HG03460 (cell line): Measurements from ENCODE around the gene C20orf204.
"Not testable (repeated sequence)": the region's sequence is repeated elsewhere in the genome, so short reads cannot be mapped to it uniquely, and the experiment has no call there.

Experiments used
- ATAC-seq: cut with Tn5 transposase; IDR thresholded peaks from one replicate; pipeline ENCODE4 v1.9.1; 2021; ENCODE audit not compliant: unreplicated experiment

C20orf204 gene, protein sequence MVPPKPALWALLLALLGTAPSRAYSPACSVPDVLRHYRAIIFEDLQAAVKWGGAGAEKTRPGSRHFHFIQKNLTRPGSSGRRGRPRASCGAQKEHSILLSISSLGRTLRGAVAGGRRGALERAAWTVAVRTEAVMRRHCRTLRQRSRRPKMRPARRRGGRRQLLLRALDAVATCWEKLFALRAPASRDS

DNA sequence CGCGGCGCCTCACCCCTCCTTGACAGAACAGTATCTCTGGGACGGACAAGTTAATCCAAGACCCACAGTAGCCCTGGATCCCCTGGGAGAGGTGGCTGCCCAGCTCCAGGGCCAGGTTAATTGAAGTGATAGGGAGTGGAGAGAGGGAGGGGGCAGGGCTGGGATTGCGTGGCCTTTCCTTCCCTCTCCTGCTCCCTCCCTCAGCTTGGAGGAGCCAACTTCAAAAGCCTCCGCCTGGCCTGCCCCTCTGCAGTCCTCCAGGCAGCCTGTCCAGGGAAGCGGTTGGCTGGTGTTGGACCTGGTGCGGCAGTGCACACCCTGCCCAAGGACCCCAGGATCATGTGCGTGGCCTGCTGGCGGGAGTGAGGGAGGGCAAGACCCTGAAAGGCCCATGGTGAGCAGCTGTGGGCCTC is at the start of gene C20orf204:
Gene C20orf204 (plus strand): TSS at position 250 of the 413 bp plus-strand sequence. CDS start 142 bp downstream, at position 392.
- no peak for ATAC-seq

DNA sequence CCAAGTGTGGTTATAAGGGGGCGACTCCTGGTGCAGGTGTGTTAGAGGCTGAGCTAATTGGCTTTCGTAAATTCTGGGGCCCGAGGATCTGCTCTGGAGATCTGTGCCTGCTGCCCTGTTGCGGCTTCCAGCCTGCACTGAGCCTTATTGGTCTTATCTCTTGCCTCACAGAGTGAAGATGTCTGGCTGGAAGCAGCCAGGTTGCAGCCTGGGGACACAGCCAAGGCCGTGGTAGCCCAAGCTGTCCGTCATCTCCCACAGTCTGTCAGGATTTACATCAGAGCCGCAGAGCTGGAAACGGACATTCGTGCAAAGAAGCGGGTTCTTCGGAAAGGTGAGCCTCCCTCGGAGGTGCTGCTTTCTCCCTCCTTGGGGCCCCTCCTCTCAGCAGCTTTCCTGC is 35.1 kb upstream of the C20orf204 start:
- ATAC-seq, result no peak

DNA sequence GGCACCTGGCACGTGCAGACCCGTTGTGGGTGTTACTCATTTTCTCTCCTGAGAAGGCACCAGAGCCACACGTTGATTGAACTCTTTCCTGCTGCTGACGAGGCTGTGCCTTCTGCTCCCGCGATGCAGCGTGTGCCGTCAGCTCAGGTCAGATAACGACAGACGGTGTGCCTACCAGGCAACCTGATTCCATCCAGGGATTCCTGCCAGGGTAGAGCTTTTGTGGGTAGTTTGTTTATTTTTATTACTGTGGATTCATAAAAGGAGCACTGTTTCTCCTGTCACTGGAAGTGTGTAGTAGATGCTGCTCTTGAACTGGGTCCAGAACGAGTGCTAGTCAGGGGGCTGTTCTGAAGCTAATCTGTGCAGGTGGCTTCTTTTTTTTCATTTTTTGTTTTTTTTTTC is 34.4 kb upstream of the C20orf204 start:
- no peak for ATAC-seq

DNA sequence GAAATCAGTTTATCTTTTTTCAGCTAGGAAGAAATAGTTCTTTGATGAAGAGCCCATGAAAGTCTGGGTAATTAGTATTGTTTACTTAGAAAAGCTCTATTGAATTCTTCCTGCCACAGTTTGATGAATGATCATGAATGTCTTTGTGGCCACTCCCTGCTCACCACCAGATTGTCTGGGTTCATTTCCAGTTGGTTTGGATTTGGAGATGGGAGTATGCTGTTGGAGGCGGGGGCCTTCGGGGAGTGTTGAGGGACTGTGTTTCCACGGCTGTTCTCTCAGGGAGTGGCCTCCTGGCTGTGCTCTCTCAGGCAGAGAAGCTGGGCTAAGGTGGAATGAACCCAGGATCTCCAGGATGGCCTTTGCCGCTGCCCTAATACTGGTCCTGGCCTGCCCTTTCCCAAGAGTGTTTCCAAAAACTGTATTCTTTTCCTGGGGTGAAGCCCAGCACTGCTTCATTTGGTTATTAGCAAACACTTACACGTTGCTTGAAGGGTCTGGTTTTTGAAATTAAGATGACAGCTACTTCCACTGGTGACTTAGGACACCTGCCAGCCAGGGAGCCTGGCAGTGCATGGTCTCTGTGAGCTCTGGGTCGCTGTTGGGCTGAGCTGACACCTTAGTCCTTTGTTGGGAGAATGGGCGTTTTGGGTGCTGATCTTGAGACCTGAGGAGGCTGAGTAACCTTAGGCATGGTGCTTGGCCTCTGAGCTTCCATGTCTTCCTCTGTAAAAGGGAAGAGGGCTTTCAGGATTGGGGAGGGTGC is 31.8 kb upstream of the C20orf204 start:
- ATAC-seq, result no peak

DNA sequence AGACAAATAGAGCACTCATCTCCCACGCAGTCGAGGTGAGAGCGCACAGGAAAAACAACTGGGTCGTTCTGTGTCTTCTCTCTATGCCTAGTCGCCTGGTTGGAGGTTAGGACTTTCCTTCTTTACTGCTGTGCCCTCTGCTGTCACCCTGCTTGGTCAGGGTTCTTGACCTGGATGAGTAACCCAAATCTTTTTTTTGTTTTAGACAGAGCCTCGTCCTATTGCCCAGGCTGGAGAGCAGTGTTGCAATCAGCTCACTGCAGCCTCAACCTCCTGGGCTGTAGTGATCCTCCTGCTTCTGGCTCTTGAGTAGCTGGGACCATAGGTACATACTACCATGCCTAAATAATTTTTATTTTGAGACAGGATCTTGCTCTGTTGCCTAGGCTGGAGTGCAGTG is 30.6 kb upstream of the C20orf204 start:
- no peak for ATAC-seq

DNA sequence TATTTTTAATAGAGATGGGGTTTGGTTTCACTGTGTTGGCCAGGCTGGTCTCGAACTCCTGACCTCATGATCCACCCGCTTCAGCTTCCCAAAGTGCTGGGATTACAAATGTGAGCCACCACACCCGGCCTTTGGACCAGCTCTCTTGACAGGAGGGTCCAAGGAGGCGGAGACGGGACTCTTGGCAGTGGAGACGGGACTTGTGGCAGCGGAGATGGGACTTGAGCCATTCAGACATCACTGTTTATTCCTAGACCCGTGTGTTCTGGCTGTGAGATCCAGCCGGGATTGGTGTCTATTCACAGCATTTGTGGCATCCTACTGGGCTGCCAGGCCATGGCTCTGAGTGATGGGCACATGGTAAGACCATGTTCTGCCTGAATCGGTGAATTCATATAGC is 29.5 kb upstream of the C20orf204 start:
- ATAC-seq, result no peak

DNA sequence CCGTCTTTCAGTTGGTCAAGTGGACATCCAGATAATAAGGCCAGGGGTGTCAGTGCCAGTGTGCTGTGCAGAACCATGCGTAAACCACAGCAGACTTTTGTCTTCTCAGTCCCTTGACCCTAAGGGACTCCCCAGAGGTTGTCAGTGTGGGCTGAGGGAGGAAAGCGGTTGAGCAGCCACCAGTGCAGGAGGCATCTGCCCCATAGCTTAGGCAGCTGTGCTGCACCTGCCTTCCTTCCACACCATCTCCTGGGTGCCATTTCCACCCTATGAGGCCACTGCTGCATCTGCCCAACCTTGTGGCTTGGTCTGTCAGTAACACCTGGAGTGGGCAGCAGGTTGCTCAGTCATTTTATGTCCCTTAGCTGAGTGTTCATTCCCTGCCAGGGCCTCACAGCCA is 29.1 kb upstream of the C20orf204 start:
- no peak for ATAC-seq

DNA sequence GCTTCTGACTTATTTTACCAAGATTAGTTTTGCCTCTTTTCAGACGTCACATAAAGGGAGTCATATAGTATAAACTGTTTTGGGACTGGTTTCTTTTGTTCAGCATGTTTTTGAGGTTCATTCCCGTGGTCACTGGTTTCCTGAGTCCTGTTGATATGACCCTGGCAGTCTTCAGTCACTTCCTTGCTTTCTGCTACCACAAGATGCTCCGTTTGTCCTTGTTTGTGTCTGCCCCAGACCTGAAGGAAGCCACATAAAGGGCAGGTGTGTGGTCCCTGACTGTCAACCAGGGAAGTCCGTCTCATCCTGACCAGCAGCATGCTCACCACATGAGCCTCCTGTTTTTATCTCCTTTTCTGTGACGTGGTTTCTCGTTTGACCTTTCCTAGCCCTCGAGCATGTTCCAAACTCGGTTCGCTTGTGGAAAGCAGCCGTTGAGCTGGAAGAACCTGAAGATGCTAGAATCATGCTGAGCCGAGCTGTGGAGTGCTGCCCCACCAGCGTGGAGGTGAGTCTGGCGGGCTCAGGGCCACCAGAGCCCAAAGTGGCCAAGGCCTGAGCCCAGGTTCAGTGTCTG is 26.1 kb upstream of the C20orf204 start:
- no peak for ATAC-seq

DNA sequence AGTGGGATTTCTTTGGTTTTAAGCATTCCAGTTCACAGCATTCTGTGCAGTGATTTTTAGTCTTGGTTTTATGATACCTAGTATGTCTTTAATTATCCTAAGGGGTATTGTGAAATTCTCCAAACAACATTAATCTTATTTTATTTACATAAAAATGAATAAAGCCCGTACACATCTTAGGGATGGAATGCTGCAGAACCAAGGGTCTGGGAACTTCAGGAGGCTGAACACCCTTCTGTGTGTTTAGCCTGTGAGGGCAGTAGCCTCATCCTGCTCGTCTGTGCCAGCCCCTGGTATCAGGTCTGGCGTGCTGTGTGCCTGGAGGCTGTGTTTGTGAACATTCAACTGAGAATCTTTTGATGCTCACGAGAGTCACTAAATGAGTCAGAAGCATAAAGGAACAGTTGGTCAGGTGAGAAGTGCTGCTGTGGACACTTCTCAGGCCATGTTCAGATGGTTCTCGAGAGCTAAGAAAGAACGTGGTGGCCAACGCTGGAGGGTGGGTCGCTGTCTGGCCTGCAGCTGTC is 25.2 kb upstream of the C20orf204 start:
- no peak for ATAC-seq

DNA sequence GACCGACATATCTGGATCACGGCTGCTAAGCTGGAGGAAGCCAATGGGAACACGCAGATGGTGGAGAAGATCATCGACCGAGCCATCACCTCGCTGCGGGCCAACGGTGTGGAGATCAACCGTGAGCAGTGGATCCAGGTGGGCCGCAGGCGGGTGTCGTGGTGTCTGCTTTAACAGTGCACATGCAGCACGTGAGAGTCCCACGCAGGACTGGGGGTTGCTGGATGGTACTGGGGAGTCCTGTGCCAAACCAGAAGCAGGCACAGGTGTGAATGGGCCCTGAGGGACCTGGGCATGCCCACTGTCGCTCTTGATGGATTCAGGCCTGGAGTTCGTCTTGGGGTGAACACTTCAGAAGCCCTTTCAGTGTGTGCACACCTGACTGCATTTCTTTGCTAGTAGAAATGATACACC is 24.6 kb upstream of the C20orf204 start:
- ATAC-seq, result no peak

DNA sequence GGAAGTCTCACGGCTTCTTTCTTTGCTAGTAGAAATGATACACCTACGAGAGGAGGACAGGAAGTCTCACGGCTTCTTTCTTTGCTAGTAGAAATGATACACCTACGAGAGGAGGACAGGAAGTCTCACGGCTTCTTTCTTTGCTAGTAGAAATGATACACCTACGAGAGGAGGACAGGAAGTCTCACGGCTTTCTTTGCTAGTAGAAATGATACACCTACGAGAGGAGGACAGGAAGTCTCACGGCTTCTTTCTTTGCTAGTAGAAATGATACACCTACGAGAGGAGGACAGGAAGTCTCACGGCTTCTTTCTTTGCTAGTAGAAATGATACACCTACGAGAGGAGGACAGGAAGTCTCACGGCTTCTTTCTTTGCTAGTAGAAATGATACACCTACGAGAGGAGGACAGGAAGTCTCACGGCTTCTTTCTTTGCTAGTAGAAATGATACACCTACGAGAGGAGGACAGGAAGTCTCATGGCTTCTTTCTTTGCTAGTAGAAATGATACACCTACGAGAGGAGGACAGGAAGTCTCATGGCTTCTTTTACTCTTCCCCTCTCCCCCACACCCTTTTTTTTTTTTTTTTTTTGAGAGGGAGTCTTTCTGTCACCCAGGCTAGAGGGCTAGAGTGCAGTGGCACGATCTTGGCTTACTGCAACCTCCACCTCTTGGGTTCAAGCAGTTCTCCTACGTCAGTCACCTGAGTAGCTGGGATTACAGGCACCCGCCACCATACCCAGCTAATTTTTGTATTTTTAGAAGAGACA is 23.4 kb upstream of the C20orf204 start:
- not testable (repeated sequence) for ATAC-seq

DNA sequence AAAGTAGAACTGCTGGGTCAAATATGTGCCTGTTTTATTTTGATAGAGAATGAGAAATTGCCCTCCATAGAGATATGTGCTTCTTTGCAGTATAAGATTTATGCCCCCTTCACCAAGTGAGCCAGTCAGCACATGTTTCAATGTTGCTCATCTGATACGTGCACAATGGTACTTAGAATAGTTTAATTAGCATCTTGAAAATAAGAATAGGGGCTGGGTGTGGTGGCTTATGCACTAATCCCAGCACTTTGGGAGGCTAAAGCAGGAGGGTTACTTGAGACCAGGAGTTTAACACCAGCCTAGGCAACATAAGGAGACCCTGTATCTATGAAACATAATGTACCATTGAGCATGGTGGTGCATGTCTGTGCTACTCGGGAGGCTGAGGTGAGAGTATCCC is 20.3 kb upstream of the C20orf204 start:
- ATAC-seq, result no peak

DNA sequence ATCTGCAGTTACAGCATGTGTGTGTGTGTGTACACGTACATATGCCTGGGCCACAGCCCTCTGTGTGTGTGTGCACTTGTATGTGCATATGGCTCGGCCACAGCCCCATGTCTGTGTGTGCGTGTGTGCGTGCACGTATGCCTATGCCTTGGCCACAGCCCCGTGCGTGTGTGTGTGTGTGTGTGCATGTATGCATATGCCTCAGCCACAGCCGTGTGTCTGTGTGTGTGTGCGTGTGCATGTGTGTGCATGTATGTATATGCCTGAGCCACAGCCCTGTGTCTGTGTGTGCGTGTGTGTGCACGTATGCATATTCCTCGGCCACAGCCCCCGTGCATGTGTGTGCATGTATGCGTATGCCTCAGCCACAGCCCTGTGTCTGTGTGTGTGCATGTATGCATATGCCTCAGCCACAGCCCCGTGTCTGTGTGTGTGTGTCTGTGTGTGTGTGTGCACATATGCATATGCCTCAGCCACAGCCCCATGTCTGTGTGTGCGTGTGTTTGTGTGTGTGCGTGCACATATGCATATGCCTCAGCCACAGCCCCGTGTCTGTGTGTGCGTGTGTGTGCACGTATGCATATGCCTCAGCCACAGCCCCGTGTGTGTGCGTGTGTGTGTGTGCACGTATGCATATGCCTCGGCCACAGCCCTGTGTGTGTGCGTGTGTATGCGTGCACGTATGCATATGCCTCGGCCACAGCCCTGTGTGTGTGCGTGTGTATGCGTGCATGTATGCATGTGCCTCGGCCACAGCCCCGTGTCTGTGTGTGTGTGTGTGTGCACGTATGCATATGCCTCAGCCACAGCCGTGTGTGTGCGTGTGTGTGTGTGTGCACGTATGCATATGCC is 14.6 kb upstream of the C20orf204 start:
- no peak for ATAC-seq

DNA sequence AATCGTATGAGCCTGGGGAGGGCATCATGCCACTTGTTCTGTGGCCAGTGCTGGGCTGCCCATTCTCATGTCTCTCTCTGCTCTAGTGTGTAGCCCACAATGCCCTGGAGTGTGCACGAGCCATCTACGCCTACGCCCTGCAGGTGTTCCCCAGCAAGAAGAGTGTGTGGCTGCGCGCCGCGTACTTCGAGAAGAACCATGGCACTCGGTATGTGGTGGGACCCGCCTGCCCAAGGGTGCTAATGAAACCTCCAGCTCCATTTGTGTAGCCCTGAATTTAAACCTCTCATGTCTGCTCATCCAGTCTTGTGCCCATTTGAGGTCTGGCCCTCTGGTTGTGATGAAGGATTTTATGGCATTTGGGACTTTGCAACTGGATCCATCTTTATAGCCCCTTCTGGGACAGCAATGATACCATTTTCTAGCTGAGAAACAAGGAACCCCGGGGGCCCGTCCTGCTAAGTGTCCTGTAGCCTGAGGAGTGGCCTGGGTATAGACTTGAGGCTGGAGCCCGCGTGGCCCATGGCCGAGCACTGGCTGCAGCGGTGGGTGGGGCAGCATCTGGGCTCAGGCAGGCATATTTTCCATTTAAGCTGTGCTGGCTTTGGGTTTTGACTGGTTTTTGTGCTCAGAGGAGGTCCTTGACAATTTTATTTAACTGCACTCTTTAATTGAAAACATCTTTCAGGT is 13.2 kb upstream of the C20orf204 start:
- no peak for ATAC-seq

DNA sequence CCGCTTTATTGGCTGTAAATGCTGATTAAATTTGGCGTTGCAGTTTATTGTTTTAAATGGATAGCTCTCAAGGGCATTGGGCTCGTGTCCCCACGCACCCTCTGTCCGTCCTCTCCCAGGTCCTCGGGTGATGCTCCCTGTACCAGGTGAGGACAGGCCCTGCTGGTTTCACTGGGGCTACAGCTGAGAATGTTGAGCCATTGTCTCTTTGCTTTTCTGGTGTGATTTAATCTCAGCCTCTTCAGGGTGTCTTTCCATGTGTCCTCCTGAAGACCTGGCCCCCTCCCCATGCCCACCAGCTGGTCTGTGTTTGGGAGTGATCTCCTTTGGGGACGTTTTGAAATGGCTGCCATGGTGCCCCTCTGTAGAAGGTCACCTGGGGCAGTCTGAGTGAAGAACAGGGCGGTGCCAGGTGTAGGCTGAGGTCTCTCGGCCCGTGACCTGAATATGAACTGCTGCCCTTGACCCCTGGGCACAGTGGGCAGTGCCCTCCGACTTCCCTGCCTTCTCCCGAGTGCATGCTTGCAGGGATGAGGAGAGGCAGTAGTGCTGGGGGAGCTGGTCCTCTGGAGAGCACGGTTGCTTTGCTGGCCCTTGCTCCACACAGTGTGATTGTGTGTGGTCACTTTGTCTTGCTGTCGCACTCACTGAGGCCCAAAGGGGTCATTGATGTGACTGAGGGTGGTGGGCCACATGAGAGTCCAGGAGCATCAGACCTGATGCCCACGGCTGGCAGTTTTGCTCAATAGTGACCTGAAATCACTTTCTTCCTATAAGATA is 12.4 kb upstream of the C20orf204 start:
- no peak for ATAC-seq

DNA sequence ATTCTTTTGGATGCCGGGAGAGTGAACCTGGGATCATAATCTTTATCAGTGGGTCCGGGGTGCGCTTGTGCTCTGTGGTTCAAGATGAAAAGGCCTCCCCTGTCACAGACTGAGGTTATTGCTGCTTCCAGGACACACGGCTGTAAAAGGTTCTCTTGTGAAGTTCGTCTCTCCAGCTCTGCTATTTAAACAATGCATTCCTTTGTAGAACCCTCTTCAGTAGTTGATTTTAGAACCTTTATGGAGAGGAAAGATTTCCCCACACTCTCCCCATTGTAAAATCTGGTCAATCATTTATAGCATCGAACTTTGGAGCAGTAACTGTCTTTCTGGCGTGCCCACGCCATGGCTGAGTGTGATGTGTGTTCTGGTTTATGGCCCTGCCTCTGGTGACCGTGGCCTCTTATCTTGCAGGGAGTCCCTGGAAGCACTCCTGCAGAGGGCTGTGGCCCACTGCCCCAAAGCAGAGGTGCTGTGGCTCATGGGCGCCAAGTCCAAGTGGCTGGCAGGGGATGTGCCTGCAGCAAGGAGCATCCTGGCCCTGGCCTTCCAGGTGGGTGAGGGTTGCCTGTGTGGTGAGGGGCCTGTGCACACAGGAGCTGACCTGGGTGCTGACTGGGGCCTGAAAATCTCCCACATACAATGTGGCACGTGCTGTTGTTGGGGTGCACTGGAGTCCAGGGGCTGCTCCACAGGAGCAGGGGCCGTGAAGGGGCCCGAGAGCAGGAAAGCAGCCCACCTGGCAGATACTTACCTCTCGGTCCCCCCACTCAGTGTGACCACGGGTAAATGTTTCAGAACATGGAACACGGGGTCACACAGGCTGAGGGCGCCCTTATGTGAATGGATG is 11.6 kb upstream of the C20orf204 start:
- ATAC-seq, result no peak

DNA sequence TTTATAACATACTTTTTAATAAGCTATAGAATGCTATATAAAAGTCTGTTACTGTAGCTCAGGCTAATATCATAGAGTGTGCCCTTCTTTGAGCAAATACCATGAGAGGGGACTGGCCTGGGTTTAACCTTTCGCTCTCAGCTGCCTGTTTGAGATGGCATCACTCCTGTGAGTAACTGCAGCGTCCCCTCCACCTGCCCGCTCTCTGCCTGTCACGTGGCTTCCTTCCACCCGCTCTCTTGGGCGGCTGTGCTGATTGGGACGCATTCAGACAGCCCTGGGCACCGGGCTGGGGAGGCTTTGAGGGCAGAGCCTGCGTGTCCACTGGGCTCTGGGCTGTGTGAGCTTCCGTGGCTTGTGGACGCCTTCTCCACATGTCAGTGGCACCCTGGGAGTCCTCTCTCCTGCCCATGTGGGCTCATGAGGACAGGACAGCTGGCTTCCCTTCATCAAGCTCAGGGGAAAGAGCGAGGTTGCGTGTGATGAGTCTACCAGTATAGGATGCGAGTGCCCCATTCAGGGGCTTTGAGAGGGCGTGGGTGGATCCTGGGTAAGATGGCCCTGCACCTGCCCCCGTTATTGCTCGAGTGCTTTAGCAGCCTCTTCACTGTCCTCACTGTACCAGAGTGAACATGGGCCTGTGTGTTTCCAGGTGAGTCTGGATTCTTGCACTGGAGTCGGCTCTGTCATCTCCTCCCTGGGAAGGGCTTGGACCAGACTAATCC is 10.7 kb upstream of the C20orf204 start:
- no peak for ATAC-seq
